H54 (cell line): ENCODE results near the gene SEC23A.

ENCODE experiments used
- DNase-seq: peaks from one replicate; pipeline ENCODE4 v3.0.0; 2011; ENCODE audit warnings: low spot score, mixed read lengths; ENCODE audit not compliant: insufficient read length
- FAIRE-seq: peaks from 3 replicates; lab custom pipeline; 2011; peaks lifted over from hg19 to GRCh38; lab: Jason Lieb, UNC
- POLR2A ChIP-seq: IDR thresholded peaks from 2 replicates; pipeline ENCODE4 v1.6.1; 2011; ENCODE audit warnings: low read depth, mild to moderate bottlenecking, low read length

SEC23A gene

GRCh38 chr14:39005044-39005880 is 97.8 kb downstream of the SEC23A start:
- no peak for FAIRE-seq
- no peak for DNase-seq
- no peak for TF ChIP-seq POLR2A

DNA sequence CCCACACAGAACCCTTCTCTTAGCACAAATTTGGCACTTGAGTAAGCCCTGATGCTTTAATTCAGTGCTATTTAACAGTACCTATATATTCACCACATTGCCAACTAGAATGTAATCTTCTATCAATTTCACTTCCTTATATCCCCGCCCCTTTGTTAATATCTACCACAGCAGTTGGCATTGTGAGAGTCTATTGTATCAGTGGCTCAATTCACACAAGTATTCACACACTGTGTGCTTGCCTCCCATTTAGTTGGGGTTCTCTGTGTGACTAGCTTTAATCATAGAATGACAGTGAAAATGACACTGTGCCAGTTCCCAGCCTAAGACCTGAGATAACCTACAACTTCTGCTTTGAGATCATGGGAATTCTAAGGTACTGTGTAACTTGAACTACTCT is 103.1 kb downstream of the SEC23A start:
- no peak for FAIRE-seq
- no peak for DNase-seq
- TF ChIP-seq POLR2A, result no peak

DNA sequence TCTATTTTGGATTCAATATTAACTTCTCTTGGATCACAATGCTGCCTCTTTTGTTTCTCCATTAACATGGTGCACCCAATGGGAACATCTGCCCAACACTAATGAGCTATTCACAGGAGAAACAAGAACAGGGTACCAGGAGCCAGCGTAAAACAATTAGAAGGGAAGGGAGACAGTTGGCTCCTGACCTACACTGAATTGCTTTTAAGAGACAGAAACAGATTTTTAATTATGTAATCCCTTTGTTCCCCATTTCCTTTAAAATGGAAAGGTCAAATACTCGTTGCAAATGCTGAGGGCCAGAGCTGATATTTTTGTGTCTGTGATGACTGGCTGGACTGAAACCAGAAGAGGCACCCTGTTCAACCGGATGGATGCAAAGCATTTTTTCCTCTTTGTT is 108.3 kb downstream of the SEC23A start:
- no peak for FAIRE-seq
- TF ChIP-seq POLR2A, result no peak
- no peak for DNase-seq

DNA sequence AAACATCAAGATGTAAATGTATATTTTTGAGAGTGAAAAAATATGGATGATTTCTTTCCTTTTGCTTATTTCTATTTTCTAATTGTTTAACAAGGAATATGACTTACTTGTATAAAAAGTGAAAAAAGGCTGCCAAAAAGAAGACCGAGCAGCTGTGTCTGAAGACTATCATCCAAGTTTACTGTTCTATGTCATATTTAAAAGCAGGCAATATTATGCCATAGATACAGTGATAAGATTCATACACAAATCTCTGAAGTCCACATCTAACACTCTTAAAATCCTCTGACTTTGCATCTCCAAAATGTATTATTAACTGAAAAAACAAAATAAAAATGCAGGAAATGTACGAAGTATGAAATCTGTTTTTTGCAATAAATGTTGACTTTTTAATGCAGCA is 109.1 kb downstream of the SEC23A start:
- DNase-seq, result no peak
- TF ChIP-seq POLR2A, result no peak
- no peak for FAIRE-seq

- no peak for FAIRE-seq
- TF ChIP-seq POLR2A, result no peak
- DNase-seq, result no peak
These were observed 110.8 kb downstream of the SEC23A start for GRCh38 chr14:38992067-38992844.

DNA sequence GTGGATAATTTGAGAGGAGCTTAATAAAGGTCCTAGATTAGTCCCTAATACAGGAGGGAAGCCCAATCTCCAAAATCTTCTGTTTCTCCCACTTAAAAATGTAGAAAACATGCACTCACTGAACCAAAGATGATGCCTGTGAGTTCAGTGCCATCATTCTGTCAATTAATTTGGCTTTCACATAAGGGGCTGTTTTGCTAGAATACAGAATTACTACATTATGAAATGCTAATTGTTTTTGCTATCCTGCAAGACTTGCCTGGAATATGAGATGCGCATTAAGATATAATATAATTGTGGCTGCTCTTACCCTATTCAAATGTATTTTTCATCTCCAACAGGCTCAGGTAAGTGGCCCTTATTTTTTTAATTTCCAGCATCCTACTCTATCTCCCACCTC is 111.7 kb downstream of the SEC23A start:
- DNase-seq (no peak), FAIRE-seq (no peak)
- no peak for TF ChIP-seq POLR2A

GRCh38 chr14:38989922-38990546 is 113.0 kb downstream of the SEC23A start:
- no peak for TF ChIP-seq POLR2A
- no peak for FAIRE-seq
- DNase-seq, result no peak

- DNase-seq, result no peak
- no peak for TF ChIP-seq POLR2A
- no peak for FAIRE-seq
These were observed 115.3 kb downstream of the SEC23A start for GRCh38 chr14:38987781-38988180.

GRCh38 chr14:38982837-38983236 is 120.2 kb downstream of the SEC23A start:
- no peak for TF ChIP-seq POLR2A
- FAIRE-seq, result no peak
- DNase-seq, result no peak

DNA sequence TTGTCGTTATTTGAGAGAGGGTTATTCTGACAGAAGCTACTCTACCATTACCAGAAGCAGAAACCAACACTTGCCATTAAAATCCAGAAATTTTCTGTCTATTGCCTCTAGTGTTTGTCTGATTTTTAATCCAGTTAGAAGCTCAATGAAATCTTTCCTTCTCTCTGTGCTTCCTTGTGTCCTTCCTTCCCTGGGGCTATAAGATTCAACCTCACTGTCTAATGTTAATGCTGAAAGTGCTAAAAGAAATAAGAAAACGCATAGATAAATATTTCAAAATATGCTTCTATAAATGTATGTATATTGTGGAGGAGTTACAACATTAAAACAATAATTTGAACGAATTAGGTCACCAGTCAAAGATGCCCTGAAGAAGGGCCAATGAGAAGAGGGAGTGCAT is 120.8 kb downstream of the SEC23A start:
- DNase-seq, result no peak
- no peak for TF ChIP-seq POLR2A
- no peak for FAIRE-seq
